DMS153 (cell line): Measurements from ENCODE around the gene CCDC159.
"Not testable (repeated sequence)": the region's sequence is repeated elsewhere in the genome, so short reads cannot be mapped to it uniquely, and the experiment has no call there.

Source experiments
- DNase-seq: peaks from one replicate; lab custom pipeline; 2025; lab: John Stamatoyannopoulos, UW

The CCDC159 gene

DNA sequence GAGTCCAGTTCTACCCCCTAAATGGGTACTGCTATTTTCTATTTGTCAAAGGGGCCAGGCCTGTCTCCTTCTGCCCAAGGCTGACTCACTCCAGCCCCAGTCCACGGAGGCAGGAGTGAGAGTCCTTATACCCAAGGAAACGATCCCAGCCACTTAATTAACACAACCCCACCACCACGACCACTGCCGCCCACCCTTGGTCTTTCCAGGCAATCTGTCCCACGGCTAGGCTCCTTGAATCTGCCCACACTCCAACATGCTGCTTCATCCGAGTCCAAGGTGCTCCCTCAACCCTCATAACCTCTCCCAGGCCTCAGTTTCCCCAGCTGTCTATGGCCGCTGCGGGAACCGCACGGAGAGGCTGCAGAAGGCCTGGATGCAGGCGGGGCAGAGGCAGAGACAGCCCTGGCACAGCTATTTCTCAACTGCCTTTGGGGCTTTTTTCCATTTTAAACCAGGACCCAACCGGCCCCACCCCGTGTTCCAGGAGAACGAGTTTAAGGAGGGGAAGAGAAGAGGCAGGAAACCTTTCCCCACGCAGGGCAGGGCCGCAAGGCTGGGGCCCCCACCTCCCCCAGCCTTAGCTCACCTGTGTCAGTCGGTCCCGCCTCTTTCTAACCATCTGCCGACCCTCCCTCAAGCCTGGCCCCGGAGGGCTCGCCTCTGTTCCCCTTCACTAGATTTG is 7.6 kb upstream of the CCDC159 start:
- DNase-seq = no peak

DNA sequence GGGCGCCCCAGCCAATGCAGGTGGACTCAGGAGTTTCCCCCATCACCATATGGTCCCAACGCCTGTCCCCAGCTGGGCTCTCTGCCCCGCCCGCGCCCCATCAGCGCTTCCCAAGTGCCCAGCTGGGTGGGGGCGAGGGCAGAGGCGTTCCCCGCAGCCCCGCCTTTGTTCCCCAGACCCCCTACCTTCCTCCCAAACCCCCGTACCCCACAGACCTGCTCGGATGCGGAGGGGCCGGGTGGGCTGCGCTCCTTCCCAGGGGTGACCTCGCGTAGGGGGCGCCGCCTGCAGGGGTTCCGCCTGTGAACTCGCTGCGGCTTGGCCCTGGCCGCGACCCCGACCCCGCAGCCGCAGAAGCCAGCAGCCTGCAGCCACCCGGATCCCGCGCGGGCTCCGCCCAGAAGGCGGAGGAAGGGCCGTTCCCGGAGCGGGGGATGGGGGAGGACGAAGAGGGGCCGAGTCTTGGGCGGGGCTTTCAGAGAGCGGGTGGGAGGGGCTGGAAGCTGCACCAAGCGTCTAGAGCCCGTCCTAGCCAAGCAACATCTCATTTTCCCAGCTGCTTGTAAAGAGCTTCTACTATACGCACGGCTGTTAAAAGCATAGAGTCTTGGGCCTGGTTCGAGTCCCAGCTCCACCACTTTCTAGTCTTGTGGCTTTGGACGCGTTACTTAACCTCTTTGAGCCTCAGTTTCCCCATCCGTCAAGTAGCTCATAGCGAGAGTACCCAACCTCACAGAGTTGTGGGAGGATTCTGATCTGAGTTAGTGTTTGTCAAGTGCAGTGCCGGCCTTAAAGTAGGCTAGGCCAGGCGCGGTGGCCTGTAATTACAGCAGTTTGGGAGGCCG is 6.8 kb upstream of the CCDC159 start, which contains the start of gene RAB3D:
TSS of gene RAB3D (minus strand) at position 404 of the 845 bp plus-strand sequence. CDS start 2,258 bp downstream, outside the sequence.
- DNase-seq = peak; percentile 83

GRCh38 chr19:11340099-11340467 is 6.2 kb upstream of the CCDC159 start:
- not testable (repeated sequence) for DNase-seq

- DNase-seq = no peak
These were observed 3.9 kb upstream of the CCDC159 start for GRCh38 chr19:11342429-11342828.

GRCh38 chr19:11345122-11345803 is 1.1 kb upstream of the CCDC159 start:
- no peak for DNase-seq

DNA sequence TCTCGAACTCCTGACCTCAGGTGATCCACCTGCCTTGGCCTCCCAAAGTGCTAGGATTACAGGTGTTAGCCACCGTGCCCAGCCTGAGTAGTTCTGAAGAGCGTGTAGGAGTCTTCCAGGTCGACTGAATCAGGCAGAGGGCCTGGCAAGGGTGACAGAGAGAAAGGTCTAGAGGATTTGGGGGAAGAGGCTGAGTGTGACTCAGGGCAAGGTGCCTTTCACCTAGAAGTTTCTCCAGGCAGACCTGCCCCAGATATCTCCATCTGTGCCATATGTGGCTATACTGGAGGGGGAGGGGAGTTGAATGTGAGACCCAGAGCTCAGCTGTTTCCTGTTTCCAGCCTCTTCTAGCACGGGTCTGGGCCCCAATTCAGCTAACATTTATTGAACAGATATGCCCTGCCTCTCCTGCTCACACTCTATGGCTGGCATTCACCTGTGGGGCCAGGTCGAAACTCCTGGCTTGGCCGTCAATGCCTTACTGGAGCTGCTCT is 1.3 kb downstream of the CCDC159 start:
- DNase-seq = no peak

- DNase-seq = no peak
These were observed 2.9 kb downstream of the CCDC159 start for GRCh38 chr19:11349171-11349570.

- not testable (repeated sequence) for DNase-seq
These were observed 7.8 kb downstream of the CCDC159 start for GRCh38 chr19:11354102-11354501.

DNA sequence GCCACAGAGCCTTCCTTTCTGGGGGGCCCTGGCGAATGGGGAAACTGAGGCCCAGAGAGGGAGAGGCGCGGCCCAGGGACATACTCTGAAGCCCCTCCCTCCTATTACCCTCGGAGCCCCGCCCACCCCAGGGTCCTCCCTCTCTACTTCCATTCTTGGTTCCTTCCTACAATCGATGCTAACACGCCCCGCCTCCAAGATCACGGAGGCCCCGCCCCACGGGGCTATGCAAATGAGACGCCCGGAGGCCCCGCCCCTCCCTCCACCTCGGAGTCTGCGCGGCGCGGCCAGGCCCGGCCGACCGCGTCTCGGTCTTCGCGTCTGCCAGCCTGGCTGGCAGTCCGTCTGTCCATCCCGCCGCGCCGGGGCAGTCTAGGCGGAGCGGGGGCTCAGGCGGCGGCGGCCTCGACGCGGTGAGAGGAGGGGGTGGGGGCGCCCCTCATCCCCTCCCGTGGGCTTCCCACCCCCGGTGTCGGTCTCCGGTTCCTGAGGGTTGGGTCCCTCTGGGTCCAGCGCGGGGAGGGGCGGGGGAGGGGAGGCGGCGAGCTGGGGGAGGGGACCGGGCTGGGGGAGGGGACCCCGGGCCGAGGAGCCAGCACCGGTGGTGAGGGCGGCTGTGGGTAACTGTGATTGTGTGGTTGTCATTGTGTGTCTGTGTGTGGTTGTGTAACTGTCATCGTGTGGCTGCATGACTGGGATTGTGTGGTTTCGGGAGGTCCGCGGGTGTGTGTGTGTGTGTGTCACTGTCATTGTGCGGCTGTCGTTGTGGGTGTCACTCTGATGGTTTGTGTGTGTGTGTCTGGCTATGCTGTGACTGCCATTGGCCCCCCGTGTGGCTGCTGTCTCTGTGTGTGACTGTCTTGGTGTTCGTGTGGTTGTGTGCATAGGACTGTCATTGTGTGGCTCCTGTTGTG is 9.1 kb downstream of the CCDC159 start, which contains the start of gene PLPPR2:
TSS of gene PLPPR2 (plus strand) at position 273 of the 914 bp plus-strand sequence. CDS start 2,242 bp downstream, outside the sequence.
- DNase-seq = peak; percentile 77

DNA sequence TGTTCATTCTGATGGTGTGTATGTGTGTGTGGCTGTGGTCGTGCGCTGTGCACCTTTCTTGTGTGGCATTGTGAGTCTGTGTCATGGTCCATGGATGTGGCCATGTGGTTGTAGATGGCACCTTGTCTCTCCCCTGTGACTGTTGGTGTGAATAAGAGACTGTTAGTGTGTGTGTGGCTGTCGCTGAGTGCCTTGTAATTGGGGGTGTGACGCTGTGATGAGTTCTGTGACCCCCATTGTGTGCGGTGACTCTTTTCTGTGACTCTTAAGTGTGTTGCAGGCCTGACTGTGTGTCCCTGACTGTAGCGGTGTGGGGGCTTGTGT is 9.7 kb downstream of the CCDC159 start:
- no peak for DNase-seq

- no peak for DNase-seq
These were observed 10.6 kb downstream of the CCDC159 start for GRCh38 chr19:11356676-11357550.

DNA sequence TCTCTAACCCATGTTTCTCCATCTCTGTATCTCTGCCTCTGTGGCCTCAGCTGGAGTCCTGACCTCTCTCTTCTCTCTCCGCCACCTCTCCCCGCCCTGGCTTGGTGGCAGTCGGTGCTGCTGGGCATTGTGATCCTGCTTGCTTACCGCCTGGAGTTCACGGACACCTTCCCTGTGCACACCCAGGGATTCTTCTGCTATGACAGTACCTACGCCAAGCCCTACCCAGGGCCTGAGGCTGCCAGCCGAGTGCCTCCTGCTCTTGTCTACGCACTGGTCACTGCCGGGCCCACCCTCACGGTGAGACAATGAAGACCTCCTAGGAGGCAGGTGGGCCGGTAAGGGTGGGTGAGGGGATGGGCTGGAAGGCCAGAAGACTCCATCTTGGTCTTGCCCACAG is 13.1 kb downstream of the CCDC159 start:
- no peak for DNase-seq

DNA sequence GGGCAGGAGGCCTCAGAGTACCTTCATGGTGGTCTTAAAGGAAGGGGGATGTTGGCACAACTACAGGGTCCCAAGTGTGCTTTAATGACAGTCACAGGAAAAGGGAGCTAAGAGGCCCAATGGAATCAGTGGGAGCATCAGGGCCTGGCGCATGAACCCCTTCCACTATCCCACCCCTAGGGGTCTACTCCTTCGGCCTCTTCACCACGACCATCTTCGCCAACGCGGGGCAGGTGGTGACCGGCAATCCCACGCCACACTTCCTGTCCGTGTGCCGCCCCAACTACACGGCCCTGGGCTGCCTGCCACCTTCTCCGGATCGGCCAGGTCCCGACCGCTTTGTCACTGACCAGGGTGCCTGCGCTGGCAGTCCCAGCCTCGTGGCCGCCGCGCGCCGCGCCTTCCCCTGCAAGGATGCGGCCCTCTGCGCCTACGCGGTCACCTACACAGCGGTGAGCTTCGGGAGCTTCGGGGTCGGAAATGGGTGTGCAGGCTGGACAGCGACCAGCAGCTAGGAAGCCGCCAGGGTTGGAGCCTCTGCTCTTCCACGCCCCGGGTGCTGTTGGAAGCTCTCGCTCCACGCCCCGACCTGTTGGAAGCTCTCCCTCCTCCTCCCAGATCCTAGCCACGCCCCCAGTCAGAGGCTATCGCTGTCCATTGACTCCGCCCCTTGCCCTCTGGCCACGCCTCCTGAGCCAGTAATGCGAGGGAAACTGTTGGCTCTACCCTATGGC is 14.9 kb downstream of the CCDC159 start:
- no peak for DNase-seq

- no peak for DNase-seq
These were observed 15.7 kb downstream of the CCDC159 start for GRCh38 chr19:11361771-11362731.

GRCh38 chr19:11363881-11364280 is 17.6 kb downstream of the CCDC159 start:
- DNase-seq = no peak

DNA sequence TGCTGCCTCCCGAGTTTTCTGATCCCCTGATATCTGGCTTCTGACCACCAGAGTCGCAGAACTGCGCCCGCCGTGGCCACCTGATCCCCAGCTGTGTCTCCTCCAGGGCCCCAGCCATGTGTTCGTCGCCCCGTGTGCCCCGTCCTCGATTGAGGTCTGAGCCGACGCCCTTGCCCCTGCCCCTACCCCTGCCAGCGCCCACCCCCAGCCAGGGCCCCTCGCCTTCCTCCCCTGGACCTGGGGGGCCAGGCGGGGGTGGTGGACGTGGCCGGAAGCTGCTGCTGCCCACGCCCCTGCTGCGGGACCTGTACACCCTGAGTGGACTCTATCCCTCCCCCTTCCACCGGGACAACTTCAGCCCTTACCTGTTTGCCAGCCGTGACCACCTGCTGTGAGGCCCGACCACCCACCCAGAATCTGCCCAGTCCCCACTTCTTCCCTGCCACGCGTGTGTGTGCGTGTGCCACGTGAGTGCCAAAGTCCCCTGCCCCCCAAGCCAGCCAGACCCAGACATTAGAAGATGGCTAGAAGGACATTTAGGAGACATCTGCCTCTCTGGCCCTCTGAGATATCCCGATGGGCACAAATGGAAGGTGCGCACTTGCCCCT is 18.1 kb downstream of the CCDC159 start:
- no peak for DNase-seq

DNA sequence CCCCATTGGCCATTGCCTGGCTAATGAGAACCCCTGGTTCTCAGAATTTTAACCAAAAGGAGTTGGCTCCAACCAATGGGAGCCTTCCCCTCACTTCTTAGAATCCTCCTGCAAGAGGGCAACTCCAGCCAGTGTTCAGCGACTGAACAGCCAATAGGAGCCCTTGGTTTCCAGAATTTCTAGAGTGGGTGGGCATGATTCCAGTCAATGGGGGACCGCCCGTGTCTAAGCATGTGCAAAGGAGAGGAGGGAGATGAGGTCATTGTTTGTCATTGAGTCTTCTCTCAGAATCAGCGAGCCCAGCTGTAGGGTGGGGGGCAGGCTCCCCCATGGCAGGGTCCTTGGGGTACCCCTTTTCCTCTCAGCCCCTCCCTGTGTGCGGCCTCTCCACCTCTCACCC is 18.6 kb downstream of the CCDC159 start:
- DNase-seq = no peak

DNA sequence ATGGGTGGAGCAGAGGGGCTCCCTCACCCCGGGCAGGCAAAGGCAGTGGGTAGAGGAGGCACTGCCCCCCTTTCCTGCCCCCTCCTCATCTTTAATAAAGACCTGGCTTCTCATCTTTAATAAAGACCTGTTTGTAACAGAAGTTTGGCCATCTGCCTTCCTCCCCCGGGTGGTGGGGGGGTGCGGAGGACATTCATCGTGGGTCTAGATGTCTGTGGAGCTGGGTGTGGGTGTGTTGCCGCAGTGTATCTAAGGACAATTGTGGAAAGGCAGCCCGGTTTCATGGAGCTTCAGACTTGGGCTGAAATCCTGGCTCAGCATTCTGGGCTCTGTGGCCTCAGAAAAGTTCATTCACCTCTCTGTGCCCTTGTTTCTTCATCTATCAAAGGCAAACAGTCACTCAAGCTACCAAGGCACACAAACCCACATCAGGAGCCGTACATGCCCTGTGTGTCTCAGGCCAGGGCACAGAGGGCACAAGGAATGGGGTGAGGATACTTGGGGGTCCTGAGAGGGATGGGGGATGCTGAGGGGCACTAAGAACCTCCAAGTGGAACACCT is 19.3 kb downstream of the CCDC159 start:
- no peak for DNase-seq
